H1 (cell line): ENCODE measurements around the gene TAS2R16. TPM values are rescaled to one million over a fixed set of nuclear protein-coding genes. Genes with fewer than 3 reads are reported as not detected.

Experiments used
- CTCF ChIA-PET: fragments of 300-600 bp; sonication (Branson Sonifier 250); formaldehyde crosslinking; loops from one replicate; lab custom pipeline; 2021; ENCODE audit not compliant: partially characterized antibody; lab: Charles Lee
- POLR2A ChIA-PET: fragments of 300-600 bp; sonication (Branson Sonifier 250); formaldehyde crosslinking; loops from one replicate; lab custom pipeline; 2021; ENCODE audit warnings: inconsistent platforms; ENCODE audit not compliant: partially characterized antibody; lab: Charles Lee
- DNase-seq, 2 experiments: peaks; one replicate each; pipeline versions ENCODE4 v3.0.0 to v3.0.0-alpha.2; 2010 to 2022; ENCODE audit warnings: low spot score in 2 of 2, low read depth in 1 of 2, mixed read lengths in 1 of 2
- FAIRE-seq: peaks from 2 replicates; lab custom pipeline; 2011; peaks lifted over from hg19 to GRCh38; lab: Jason Lieb, UNC
- H2AFZ ChIP-seq: 2 replicates; pipeline ENCODE4 v1.8.1; 2012; ENCODE audit warnings: low read length, inconsistent platforms
- H2AK5ac ChIP-seq: 2 replicates; pipeline ENCODE4 v1.6.1; 2013; ENCODE audit warnings: low read depth, low read length
- H2BK120ac ChIP-seq: replicated peaks from 2 replicates; pipeline ENCODE3; 2013; ENCODE audit warnings: low read depth, low read length, inconsistent platforms
- H2BK12ac ChIP-seq: 2 replicates; pipeline ENCODE4 v1.6.1; 2013; ENCODE audit warnings: low read depth, low read length
- H2BK15ac ChIP-seq: 2 replicates; pipeline ENCODE4 v1.6.1; 2013; ENCODE audit warnings: low read length
- H2BK20ac ChIP-seq: 2 replicates; pipeline ENCODE4 v1.6.1; 2013; ENCODE audit warnings: low read length
- H2BK5ac ChIP-seq: 2 replicates; pipeline ENCODE4 v1.6.1; 2013; ENCODE audit warnings: low read depth, low read length
- H3K14ac ChIP-seq: 2 replicates; pipeline ENCODE4 v1.6.1; 2013; ENCODE audit warnings: inconsistent platforms; ENCODE audit not compliant: insufficient read length
- H3K18ac ChIP-seq: 2 replicates; pipeline ENCODE4 v1.6.1; 2013; ENCODE audit warnings: low read length; ENCODE audit errors: extremely low read depth
- H3K23ac ChIP-seq: 2 replicates; pipeline ENCODE4 v1.6.1; 2013; ENCODE audit warnings: inconsistent platforms; ENCODE audit not compliant: insufficient read length
- H3K23me2 ChIP-seq: 2 replicates; pipeline ENCODE4 v1.6.1; 2013; ENCODE audit warnings: low read depth, low read length
- H3K27ac ChIP-seq: 2 replicates; pipeline ENCODE4 v1.6.1; 2011; ENCODE audit warnings: low read depth, low read length, inconsistent platforms
- H3K27me3 ChIP-seq, 4 experiments: replicated peaks in 1 of 4; 1 replicate in 1 of 4; 2 replicates in 3 of 4; pipeline versions ENCODE4 v1.6.1 to v1.8.1; 2011 to 2013; ENCODE audit warnings: low read length in 3 of 4, mild to moderate bottlenecking in 3 of 4, inconsistent platforms in 2 of 4, mixed read lengths in 2 of 4, moderate library complexity in 1 of 4; ENCODE audit not compliant: control insufficient read depth in 3 of 4, insufficient read depth in 3 of 4; ENCODE audit errors: extremely low read depth in 1 of 4
- H3K36me3 ChIP-seq, 4 experiments: 2 replicates each; pipeline versions ENCODE4 v1.6.1 to v1.8.1; 2011 to 2013; ENCODE audit warnings: mild to moderate bottlenecking in 4 of 4, low read length in 3 of 4, moderate library complexity in 2 of 4, control low read depth in 1 of 4, inconsistent platforms in 1 of 4; ENCODE audit not compliant: insufficient read depth in 4 of 4, control insufficient read depth in 2 of 4
- H3K4ac ChIP-seq: replicated peaks from 2 replicates; pipeline ENCODE3; 2013; ENCODE audit warnings: low read length, low read depth, mixed read lengths, inconsistent platforms; ENCODE audit not compliant: insufficient read length
- H3K4me1 ChIP-seq, 4 experiments: replicated peaks in 1 of 4; 1 replicate in 1 of 4; 2 replicates in 3 of 4; pipeline versions ENCODE4 v1.6.1 to v1.8.1; 2011 to 2013; ENCODE audit warnings: low read length in 3 of 4, inconsistent platforms in 2 of 4, mixed read lengths in 1 of 4; ENCODE audit not compliant: insufficient read depth in 4 of 4, control insufficient read depth in 3 of 4
- H3K4me2 ChIP-seq, 2 experiments: 2 replicates each; pipeline versions ENCODE4 v1.6.1 to v1.8.1; 2011 to 2013; ENCODE audit warnings: low read depth in 2 of 2, low read length in 2 of 2, control low read depth in 1 of 2, inconsistent platforms in 1 of 2, mild to moderate bottlenecking in 1 of 2; ENCODE audit not compliant: insufficient read depth in 1 of 2
- H3K4me3 ChIP-seq, 4 experiments: fragments of 200-600, 300-600 bp in 1 of 4; sonication (generic), shearing (Covaris generic), sonication (Bioruptor Twin) in 1 of 4; 2 replicates each; pipeline versions ENCODE4 v1.5.1 to v1.8.1; 2011 to 2016; ENCODE audit warnings: low read length in 4 of 4, low read depth in 3 of 4, control low read depth in 2 of 4, inconsistent platforms in 2 of 4, mild to moderate bottlenecking in 2 of 4, mixed read lengths in 1 of 4, moderate library complexity in 1 of 4; ENCODE audit not compliant: insufficient read depth in 2 of 4; ENCODE audit errors: extremely low read depth in 1 of 4
- H3K56ac ChIP-seq: replicated peaks from 2 replicates; pipeline ENCODE3; 2013; ENCODE audit warnings: low read depth, mild to moderate bottlenecking, mixed read lengths, low read length, inconsistent platforms; ENCODE audit not compliant: insufficient read length
- H3K79me1 ChIP-seq: 2 replicates; pipeline ENCODE4 v1.6.1; 2013; ENCODE audit warnings: low read depth, low read length, control low read depth
- H3K79me2 ChIP-seq, 2 experiments: 2 replicates each; pipeline versions ENCODE4 v1.6.1 to v1.8.1; 2012 to 2013; ENCODE audit warnings: low read length in 2 of 2, mild to moderate bottlenecking in 2 of 2, inconsistent platforms in 1 of 2; ENCODE audit not compliant: insufficient read depth in 2 of 2, control insufficient read depth in 1 of 2
- H3K9ac ChIP-seq, 4 experiments: replicated peaks in 1 of 4; 1 replicate in 1 of 4; 2 replicates in 3 of 4; pipeline versions ENCODE4 v1.6.1 to v1.8.1; 2011 to 2013; ENCODE audit warnings: low read depth in 3 of 4, low read length in 3 of 4, control low read depth in 2 of 4, mild to moderate bottlenecking in 2 of 4, moderate library complexity in 2 of 4, inconsistent platforms in 1 of 4; ENCODE audit errors: extremely low read depth in 1 of 4
- H3K9me3 ChIP-seq, 2 experiments: 2 replicates each; pipeline versions ENCODE4 v1.6.1 to v1.8.1; 2012 to 2013; ENCODE audit warnings: mild to moderate bottlenecking in 2 of 2, moderate library complexity in 2 of 2, control low read depth in 1 of 2, inconsistent platforms in 1 of 2, low read depth in 1 of 2, low read length in 1 of 2, mixed read lengths in 1 of 2; ENCODE audit not compliant: insufficient read depth in 2 of 2
- H4K20me1 ChIP-seq, 2 experiments: replicated peaks in 1 of 2; 2 replicates each; pipeline versions ENCODE3 to v1.8.1; 2011 to 2013; ENCODE audit warnings: inconsistent platforms in 2 of 2, low read length in 2 of 2, mild to moderate bottlenecking in 1 of 2; ENCODE audit not compliant: insufficient read depth in 2 of 2, control insufficient read depth in 1 of 2
- H4K5ac ChIP-seq: 2 replicates; pipeline ENCODE4 v1.6.1; 2013; ENCODE audit warnings: low read length, low read depth, mixed read lengths, inconsistent platforms; ENCODE audit not compliant: insufficient read length
- H4K8ac ChIP-seq: 2 replicates; pipeline ENCODE4 v1.8.0; 2013; ENCODE audit warnings: mild to moderate bottlenecking, moderate library complexity, low read length, inconsistent platforms; ENCODE audit not compliant: insufficient read depth; ENCODE audit errors: extremely low read depth
- H4K91ac ChIP-seq: replicated peaks from 2 replicates; pipeline ENCODE3; 2013; ENCODE audit warnings: low read length, mixed read lengths, inconsistent platforms; ENCODE audit not compliant: insufficient read length
- BCL11A ChIP-seq, 2 experiments: IDR thresholded peaks; one replicate each; pipeline ENCODE4 v1.6.1; 2011; ENCODE audit warnings: low read depth in 2 of 2, low read length in 2 of 2, mild to moderate bottlenecking in 2 of 2
- CREB1 ChIP-seq: IDR thresholded peaks from 2 replicates; pipeline ENCODE4 v1.6.1; 2012; ENCODE audit warnings: inconsistent platforms
- CTBP2 ChIP-seq: IDR thresholded peaks from 2 replicates; pipeline ENCODE4 v1.7.0; 2011; ENCODE audit warnings: borderline replicate concordance, mild to moderate bottlenecking, moderate library complexity, mixed read lengths, low read length; ENCODE audit not compliant: insufficient read depth, insufficient read length
- E2F6 ChIP-seq: IDR thresholded peaks from 2 replicates; pipeline ENCODE4 v1.6.1; 2012; ENCODE audit warnings: inconsistent platforms
- EZH2 ChIP-seq: fragments of 200-600 bp; sonication (generic); IDR thresholded peaks from 2 replicates; pipeline ENCODE4 v1.7.1; 2012; ENCODE audit warnings: low read depth, mild to moderate bottlenecking, moderate library complexity, low read length, inconsistent platforms; ENCODE audit not compliant: severe bottlenecking
- GTF2F1 ChIP-seq: IDR thresholded peaks from 2 replicates; pipeline ENCODE4 v1.6.1; 2012; ENCODE audit warnings: low read depth, low read length, improper control_type of control experiment, borderline replicate concordance
- HDAC2 ChIP-seq, 2 experiments: fragments of 300-600 bp in 1 of 2; sonication (generic) in 1 of 2; IDR thresholded peaks; 2 replicates each; pipeline ENCODE4 v1.6.1; 2011 to 2012; ENCODE audit warnings: low read depth in 2 of 2, low read length in 2 of 2, mild to moderate bottlenecking in 2 of 2, moderate library complexity in 2 of 2, borderline replicate concordance in 1 of 2, inconsistent platforms in 1 of 2
- HDAC6 ChIP-seq: IDR thresholded peaks from one replicate; pipeline ENCODE4 v1.7.1; 2012; ENCODE audit warnings: low read depth, mild to moderate bottlenecking, inconsistent platforms, low read length, moderate library complexity
- JUN ChIP-seq: IDR thresholded peaks from 2 replicates; pipeline ENCODE4 v1.6.1; 2011; ENCODE audit warnings: low read depth, mild to moderate bottlenecking, improper control_type of control experiment, low read length
- MAX ChIP-seq: IDR thresholded peaks from 2 replicates; pipeline ENCODE4 v1.6.1; 2012; ENCODE audit warnings: inconsistent platforms
- POU5F1 ChIP-seq: IDR thresholded peaks from 2 replicates; pipeline ENCODE4 v1.6.1; 2011; ENCODE audit warnings: low read depth, mild to moderate bottlenecking, low read length, moderate library complexity
- TAF1 ChIP-seq: IDR thresholded peaks from 2 replicates; pipeline ENCODE4 v1.6.1; 2011; ENCODE audit warnings: mild to moderate bottlenecking, low read depth, low read length
- TCF12 ChIP-seq: IDR thresholded peaks from 2 replicates; pipeline ENCODE4 v1.6.1; 2011; ENCODE audit warnings: low read depth, mild to moderate bottlenecking, low read length
- WGBS, 2 experiments: shearing (Covaris generic) in 1 of 2; methylation state at CpG; one replicate each; pipeline versions ENCODE4 v1.1.6 to v1.1.7; 2013 to 2015; ENCODE audit warnings: low lambda C conversion rate in 2 of 2, mixed read lengths in 2 of 2, inconsistent platforms in 1 of 2, low coverage in 1 of 2, missing lambda C conversion rate in 1 of 2; ENCODE audit not compliant: insufficient replicate concordance in 2 of 2, insufficient coverage in 1 of 2, insufficient read length in 1 of 2; ENCODE audit errors: extremely low coverage in 1 of 2, missing lambda C conversion rate in 1 of 2; 5-methylcytosine and 5-hydroxymethylcytosine counted together
- polyA plus RNA-seq, 7 experiments: library from polyadenylated mRNA; depleted of rRNA in 3 of 7; stranded (reverse) in 5 of 7; unstranded in 2 of 7; fragments of >200 nt in 5 of 7; fragments of 200-250 nt in 2 of 7; gene quantifications; 1 replicate in 5 of 7; 2 replicates in 1 of 7; 4 replicates in 1 of 7; pipeline versions ENCODE4 v1.2.1 to v1.2.3, GENCODE V29; 2011 to 2013; ENCODE audit warnings: missing spikeins in 2 of 7, mixed read lengths in 2 of 7
- total RNA-seq: library from RNA; stranded (reverse); fragmentation: NEBNext Ultra II Directional; extraction: Animal tissue kit (Norgen Biotek cat#: 25700); gene quantifications from 2 replicates; pipeline ENCODE4 v1.2.1, GENCODE V29; 2021

Gene TAS2R16
- total and polyA plus RNA-seq, 2 of the 8 experiments (the other 6 are each of a cell fraction or from before 2014, with no cell fraction given), result not detected

- WGBS, 2 experiments, result 81% methylated on average over 2 of the region's 2 CpGs; no CpG with 5 or more reads in 1 of the 2 experiments
- no peak overlapping the region for H3K18ac ChIP-seq
- no peak overlapping the region for H3K27ac ChIP-seq
- no peak overlapping the region for H4K91ac ChIP-seq
- no peaks in the 10 kb centered on the region; a peak in 1 of 7 replicates for H3K4me1 ChIP-seq
- no peak overlapping the region for H4K5ac ChIP-seq
- H3K79me2 ChIP-seq, result no peaks in the 10 kb centered on the region
- H3K79me1 ChIP-seq, result no peaks in the 10 kb centered on the region
- H3K4me3 ChIP-seq, result no peak overlapping the region
- H2BK12ac ChIP-seq, result no peak overlapping the region
- no peak overlapping the region for H2BK15ac ChIP-seq
- CTCF ChIA-PET, result interaction anchor here (0.7 to 0.8 kb wide), 2 partner anchors 98 to 249 kb away, joined by 3 read pairs; no protein-coding TSS in a partner anchor
- no peaks in the 10 kb centered on the region for H4K20me1 ChIP-seq
- no peak overlapping the region for H3K56ac ChIP-seq
- H2AK5ac ChIP-seq, result no peak overlapping the region
- H2BK20ac ChIP-seq, result no peak overlapping the region
- no peak overlapping the region for H3K23ac ChIP-seq
- H2AFZ ChIP-seq, result no peak overlapping the region
- POLR2A ChIA-PET, result interaction anchor here (0.6 kb wide), 1 partner anchor 648 kb away, joined by 3 read pairs; no protein-coding TSS in a partner anchor
- no peaks in the 10 kb centered on the region for H3K36me3 ChIP-seq
- FAIRE-seq (no peak), DNase-seq (no peak)
- H2BK5ac ChIP-seq, result no peak overlapping the region
- no peaks in the 10 kb centered on the region; the same call in 1 of the 2 replicates for H3K23me2 ChIP-seq
- no peak overlapping the region for H3K9ac ChIP-seq
- H3K4ac ChIP-seq, result no peak overlapping the region
- H3K14ac ChIP-seq, result no peak overlapping the region
- H4K8ac ChIP-seq, result no peak overlapping the region
- H3K9me3 ChIP-seq, result no peaks in the 10 kb centered on the region
- H2BK120ac ChIP-seq, result no peak overlapping the region
- H3K4me2 ChIP-seq, result no peak overlapping the region
- no peaks in the 10 kb centered on the region for H3K27me3 ChIP-seq
- TF ChIP-seq E2F6 (no peak), CREB1 (no peak), BCL11A (IDR thresholded peaks at IDR 0.05; ENCODE audit: low read depth in 2 of 2, low read length in 2 of 2) (no peak), TAF1 (no peak), CTBP2 (no peak), TCF12 (no peak), JUN (no peak), HDAC2 (IDR thresholded peaks at IDR 0.05; ENCODE audit: borderline replicate concordance in 1 of 2, low read depth in 2 of 2, low read length in 2 of 2) (no peak), POU5F1 (no peak), EZH2 (no peak), GTF2F1 (no peak), MAX (no peak), HDAC6 (no peak)
Observed at GRCh38 chr7:122965306-122965705, 30.2 kb downstream of the TAS2R16 start.
